WI38 (cell line): ENCODE measurements around the gene ARL2.

ENCODE experiments used
- H3K4me3 ChIP-seq: 2 replicates; pipeline ENCODE4 v1.5.1; 2011; ENCODE audit warnings: low read depth, mild to moderate bottlenecking, control low read depth, low read length
- CTCF ChIP-seq: IDR thresholded peaks from 2 replicates; pipeline ENCODE4 v1.5.1; 2012; ENCODE audit warnings: low read depth, mild to moderate bottlenecking, control low read depth, low read length

Gene ARL2

GRCh38 chr11:65040847-65041622 lies 27.1 kb downstream of the ARL2 start, which contains the start of gene SAC3D1:
TSS of gene SAC3D1 (plus strand) at chr11:65041210. CDS start at chr11:65041293, 83 bp downstream.
- no peak for TF ChIP-seq CTCF
- peak within 1 kb of the TSS; percentile 74 for H3K4me3 ChIP-seq

- TF ChIP-seq CTCF = no peak
- H3K4me3 ChIP-seq = no peak overlapping the region
These were observed 28.9 kb downstream of the ARL2 start for GRCh38 chr11:65042891-65043290.

DNA sequence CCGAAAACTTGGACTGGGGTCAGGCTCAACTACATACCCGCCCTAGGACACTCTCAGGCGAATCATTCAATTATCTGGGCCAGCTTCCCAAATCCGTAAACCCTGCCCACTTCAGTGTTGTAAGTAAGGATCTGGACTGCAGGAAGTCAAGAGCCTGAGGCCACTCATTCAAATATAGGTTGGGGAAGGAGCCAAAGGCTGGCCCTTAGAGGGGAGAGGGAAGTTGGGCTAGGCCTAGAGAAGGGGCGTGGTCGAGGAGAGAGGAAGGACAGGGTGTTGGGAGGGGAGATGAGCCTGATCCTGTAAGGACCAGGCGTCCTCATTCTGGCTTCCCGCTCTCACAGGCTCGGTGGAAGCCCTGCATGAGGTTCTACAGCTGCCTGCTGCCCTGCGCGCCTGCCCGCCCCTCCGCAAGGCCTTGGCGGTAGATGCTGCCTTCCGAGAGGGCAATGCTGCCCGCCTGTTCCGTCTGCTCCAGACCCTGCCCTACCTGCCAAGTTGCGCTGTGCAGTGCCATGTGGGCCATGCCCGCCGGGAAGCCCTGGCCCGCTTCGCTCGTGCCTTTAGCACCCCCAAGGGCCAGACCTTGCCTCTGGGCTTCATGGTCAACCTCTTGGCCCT lies 30.0 kb downstream of the ARL2 start:
- no peak for TF ChIP-seq CTCF
- no peak overlapping the region for H3K4me3 ChIP-seq

- no peak for TF ChIP-seq CTCF
- no peak overlapping the region for H3K4me3 ChIP-seq
These were observed 31.1 kb downstream of the ARL2 start for GRCh38 chr11:65045061-65045460.

GRCh38 chr11:65045728-65046127 lies 31.8 kb downstream of the ARL2 start:
- no peak for TF ChIP-seq CTCF

DNA sequence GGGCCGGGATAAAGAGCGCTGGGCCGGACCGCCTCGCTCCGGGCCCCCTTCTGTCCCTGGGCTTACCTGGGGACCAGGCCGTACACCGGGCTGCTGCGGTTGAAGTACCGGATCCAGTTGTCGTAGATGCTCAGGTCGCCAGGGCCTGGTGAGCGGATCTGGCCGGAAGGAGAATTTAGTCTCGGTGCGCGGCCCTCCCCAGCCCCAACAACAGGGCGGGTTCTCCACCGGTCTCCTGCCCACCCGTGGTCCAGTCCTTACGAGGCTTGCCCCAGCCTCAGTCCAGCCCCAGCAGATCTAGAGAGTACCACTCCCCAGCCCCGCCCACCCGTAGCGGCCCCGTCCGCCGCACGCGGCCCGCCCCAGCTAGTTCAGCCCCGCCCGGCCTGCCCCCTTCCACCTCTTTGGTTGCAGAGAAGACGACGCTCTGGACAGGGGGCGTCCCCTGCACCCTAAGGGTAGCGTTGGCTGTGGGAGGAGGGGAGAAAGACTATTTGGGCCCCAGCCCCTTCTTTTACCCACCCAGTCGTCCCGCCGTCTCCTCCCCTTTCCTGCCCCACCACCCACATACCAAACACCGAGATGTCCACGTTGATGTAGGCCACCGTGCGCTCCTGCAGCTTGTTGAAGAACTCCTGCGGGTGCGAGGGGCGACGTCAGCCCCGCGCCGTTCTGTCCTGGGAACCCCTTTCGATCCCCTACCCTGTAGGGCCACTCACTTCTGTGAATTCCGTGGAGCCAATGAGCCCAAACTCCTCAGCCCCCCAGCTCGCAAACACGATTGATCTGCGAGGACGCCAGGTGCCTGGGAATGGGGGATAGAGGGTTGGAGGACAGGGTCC lies 33.8 kb downstream of the ARL2 start:
- peak overlapping the region; percentile 45 for H3K4me3 ChIP-seq
- TF ChIP-seq CTCF = no peak

More at GRCh38 chr11:65045728-65046127, 31.8 kb downstream of the ARL2 start:
- H3K4me3 ChIP-seq = no peak overlapping the region
